Uterus (tissue), 2 donors: ENCODE results near the gene PDX1.

Experiments
- POLR2A ChIP-seq, 2 donors: fragments of 450-650 bp; IDR thresholded peaks; one replicate each; pipeline ENCODE4 v1.6.1; 2016; ENCODE audit warnings: antibody characterized with exemption in 2 of 2, mild to moderate bottlenecking in 1 of 2, moderate library complexity in 1 of 2
- TF ChIP-seq, protein P1 (sequence below), 4 experiments: fragments of 200-600 bp in 2 of 4; fragments of 450-650 bp in 2 of 4; sonication (generic) in 2 of 4; IDR thresholded peaks; one replicate each; pipeline ENCODE4 v1.5.1; 2016 to 2019; ENCODE audit warnings: antibody characterized with exemption in 4 of 4, mild to moderate bottlenecking in 2 of 4, moderate library complexity in 1 of 4

DNA sequence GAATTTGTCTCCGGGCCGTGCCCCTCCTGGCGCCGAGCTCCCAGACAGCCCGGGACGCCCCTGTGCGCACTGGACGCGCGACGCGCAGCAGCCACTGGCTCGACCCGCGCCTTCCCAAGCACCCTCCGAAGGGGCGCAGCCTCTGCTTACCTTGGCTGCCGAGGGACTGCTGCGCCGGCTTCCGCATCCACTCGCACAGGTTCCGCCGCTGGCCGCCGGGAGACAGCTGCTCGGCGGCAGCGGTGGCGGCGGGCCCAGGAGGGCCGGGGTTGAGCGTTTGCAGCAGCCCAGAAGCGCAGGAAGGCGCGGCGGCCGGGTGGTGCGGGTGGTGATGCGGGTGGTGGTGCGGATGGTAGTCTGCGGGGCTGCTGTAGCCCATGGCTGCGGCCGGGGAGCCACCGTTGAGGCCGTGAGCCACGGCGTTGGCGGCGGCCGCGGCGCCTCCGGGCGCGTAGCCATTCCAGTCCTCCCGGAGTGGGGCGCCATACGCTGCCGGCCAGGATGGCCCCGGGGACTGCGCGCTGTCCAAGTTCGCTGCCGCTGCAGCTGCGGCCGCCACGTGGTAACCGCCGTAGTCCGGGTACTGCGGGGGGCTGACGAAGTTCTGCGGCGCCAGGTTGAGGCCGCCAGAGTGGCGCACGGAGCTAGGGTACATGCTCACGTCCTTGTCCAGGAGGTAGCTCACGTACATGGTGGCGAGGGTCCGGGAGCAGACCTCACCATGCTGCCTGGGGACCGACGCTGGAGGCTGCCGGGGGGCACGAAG lies 48.7 kb downstream of the PDX1 start:
- TF ChIP-seq POLR2A (IDR thresholded peaks at IDR 0.05), result no peak
- TF ChIP-seq, protein P1, sequence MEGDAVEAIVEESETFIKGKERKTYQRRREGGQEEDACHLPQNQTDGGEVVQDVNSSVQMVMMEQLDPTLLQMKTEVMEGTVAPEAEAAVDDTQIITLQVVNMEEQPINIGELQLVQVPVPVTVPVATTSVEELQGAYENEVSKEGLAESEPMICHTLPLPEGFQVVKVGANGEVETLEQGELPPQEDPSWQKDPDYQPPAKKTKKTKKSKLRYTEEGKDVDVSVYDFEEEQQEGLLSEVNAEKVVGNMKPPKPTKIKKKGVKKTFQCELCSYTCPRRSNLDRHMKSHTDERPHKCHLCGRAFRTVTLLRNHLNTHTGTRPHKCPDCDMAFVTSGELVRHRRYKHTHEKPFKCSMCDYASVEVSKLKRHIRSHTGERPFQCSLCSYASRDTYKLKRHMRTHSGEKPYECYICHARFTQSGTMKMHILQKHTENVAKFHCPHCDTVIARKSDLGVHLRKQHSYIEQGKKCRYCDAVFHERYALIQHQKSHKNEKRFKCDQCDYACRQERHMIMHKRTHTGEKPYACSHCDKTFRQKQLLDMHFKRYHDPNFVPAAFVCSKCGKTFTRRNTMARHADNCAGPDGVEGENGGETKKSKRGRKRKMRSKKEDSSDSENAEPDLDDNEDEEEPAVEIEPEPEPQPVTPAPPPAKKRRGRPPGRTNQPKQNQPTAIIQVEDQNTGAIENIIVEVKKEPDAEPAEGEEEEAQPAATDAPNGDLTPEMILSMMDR (IDR thresholded peaks at IDR 0.05), result no peak
